Nephron (organoid): ENCODE results near the gene AP4S1.

Experiments used
- H3K27ac Mint-ChIP-seq, 3 experiments: 2 replicates each; pipeline ENCODE4 v1.8.0; 2020; ENCODE audit warnings: mixed read lengths in 3 of 3, mild to moderate bottlenecking in 2 of 3, moderate library complexity in 1 of 3
- H3K27me3 Mint-ChIP-seq: 2 replicates; pipeline ENCODE4 v1.8.0; 2021; ENCODE audit warnings: low read depth, mild to moderate bottlenecking, moderate library complexity, mixed read lengths
- H3K36me3 Mint-ChIP-seq: 2 replicates; pipeline ENCODE4 v1.8.0; 2020; ENCODE audit warnings: low read depth, mixed read lengths
- H3K4me1 Mint-ChIP-seq: 2 replicates; pipeline ENCODE4 v1.8.0; 2020; ENCODE audit warnings: mixed read lengths
- H3K4me3 Mint-ChIP-seq, 3 experiments: 2 replicates each; pipeline ENCODE4 v1.8.0; 2020; ENCODE audit warnings: mild to moderate bottlenecking in 3 of 3, mixed read lengths in 3 of 3, moderate library complexity in 2 of 3
- H3K9me3 Mint-ChIP-seq: 2 replicates; pipeline ENCODE4 v1.8.0; 2020; ENCODE audit warnings: mixed read lengths
- CTCF ChIP-seq, 3 experiments: fragments of 200-600 bp; sonication (generic); IDR thresholded peaks; one replicate each; pipeline ENCODE4 v1.5.0; 2021; ENCODE audit warnings: antibody characterized with exemption in 3 of 3; ENCODE audit not compliant: unreplicated experiment in 3 of 3

The AP4S1 gene

GRCh38 chr14:31139301-31139847 is 113.9 kb downstream of the AP4S1 start:
- Mint-ChIP-seq H3K9me3 (no peaks in the 10 kb centered on the region), H3K36me3 (peaks cover 54% of the 10 kb centered on the region), H3K4me1 (no peaks in the 10 kb centered on the region), H3K27me3 (no peaks in the 10 kb centered on the region), H3K4me3 (no peak overlapping the region), H3K27ac (no peak overlapping the region)
- no peak for TF ChIP-seq CTCF (IDR thresholded peaks at IDR 0.05; ENCODE audit: unreplicated experiment in 3 of 3)

- H3K9me3 Mint-ChIP-seq: no peaks in the 10 kb centered on the region
- peaks cover 45% of the 10 kb centered on the region for H3K36me3 Mint-ChIP-seq
- TF ChIP-seq CTCF (IDR thresholded peaks at IDR 0.05; ENCODE audit: unreplicated experiment in 3 of 3): no peak
- no peak overlapping the region for H3K4me3 Mint-ChIP-seq
- H3K27me3 Mint-ChIP-seq: no peaks in the 10 kb centered on the region
- H3K4me1 Mint-ChIP-seq: no peaks in the 10 kb centered on the region
- no peak overlapping the region for H3K27ac Mint-ChIP-seq
Observed at GRCh38 chr14:31142455-31143087, 117.1 kb downstream of the AP4S1 start.
